Stimulated activated CD8-positive, alpha-beta memory T cell treated with anti-CD3 and anti-CD28 coated beads, Interleukin-7, amount 100 ng/mL, for 1 hour (primary cell): ENCODE data around the gene CLBA1.

Experiments used
- DNase-seq, 2 donors: peaks; one replicate each; pipeline ENCODE4 v3.0.0-alpha.2; 2020; ENCODE audit warnings: low read depth in 2 of 2

Gene CLBA1

GRCh38 chr14:104979758-104980610, 5.6 kb upstream of the CLBA1 start:
- no peak for DNase-seq

- no peak for DNase-seq
Measured at GRCh38 chr14:104980611-104981531, 4.7 kb upstream of the CLBA1 start.

- DNase-seq: no peak
Measured at GRCh38 chr14:104981699-104982541, 3.7 kb upstream of the CLBA1 start.

GRCh38 chr14:104982548-104983230, 2.9 kb upstream of the CLBA1 start:
- no peak for DNase-seq

- DNase-seq: no peak
Measured at GRCh38 chr14:104983231-104983721, 2.3 kb upstream of the CLBA1 start.

- no peak for DNase-seq
Measured at GRCh38 chr14:104984056-104984894, 1.3 kb upstream of the CLBA1 start.

GRCh38 chr14:104986487-104987164, 1.0 kb downstream of the CLBA1 start:
- no peak for DNase-seq

GRCh38 chr14:104989236-104989950, 3.8 kb downstream of the CLBA1 start:
- no peak for DNase-seq

GRCh38 chr14:104989951-104990303, 4.3 kb downstream of the CLBA1 start:
- no peak for DNase-seq

- DNase-seq: no peak
Measured at GRCh38 chr14:104991896-104992230, 6.3 kb downstream of the CLBA1 start.

GRCh38 chr14:104992501-104992900, 6.9 kb downstream of the CLBA1 start:
- no peak for DNase-seq

GRCh38 chr14:104993306-104993705, 7.7 kb downstream of the CLBA1 start:
- DNase-seq: no peak

GRCh38 chr14:104993808-104994591, 8.4 kb downstream of the CLBA1 start:
- DNase-seq: no peak

- DNase-seq: no peak
Measured at GRCh38 chr14:104994978-104995377, 9.4 kb downstream of the CLBA1 start.

GRCh38 chr14:104996032-104996431, 10.4 kb downstream of the CLBA1 start:
- no peak for DNase-seq

GRCh38 chr14:104996483-104996882, 10.9 kb downstream of the CLBA1 start:
- no peak for DNase-seq

- no peak for DNase-seq
Measured at GRCh38 chr14:104998801-104999200, 13.2 kb downstream of the CLBA1 start.

GRCh38 chr14:104999361-104999760, 13.8 kb downstream of the CLBA1 start:
- no peak for DNase-seq
